ENCODE data around the gene MGST2.
"Not testable (repeated sequence)": the region's sequence is repeated elsewhere in the genome, so short reads cannot be mapped to it uniquely, and the experiment has no call there.

Gene MGST2

GRCh38 chr4:139672732-139673131 lies 7.1 kb downstream of the MGST2 start:
- no peak for DNase-seq

DNA sequence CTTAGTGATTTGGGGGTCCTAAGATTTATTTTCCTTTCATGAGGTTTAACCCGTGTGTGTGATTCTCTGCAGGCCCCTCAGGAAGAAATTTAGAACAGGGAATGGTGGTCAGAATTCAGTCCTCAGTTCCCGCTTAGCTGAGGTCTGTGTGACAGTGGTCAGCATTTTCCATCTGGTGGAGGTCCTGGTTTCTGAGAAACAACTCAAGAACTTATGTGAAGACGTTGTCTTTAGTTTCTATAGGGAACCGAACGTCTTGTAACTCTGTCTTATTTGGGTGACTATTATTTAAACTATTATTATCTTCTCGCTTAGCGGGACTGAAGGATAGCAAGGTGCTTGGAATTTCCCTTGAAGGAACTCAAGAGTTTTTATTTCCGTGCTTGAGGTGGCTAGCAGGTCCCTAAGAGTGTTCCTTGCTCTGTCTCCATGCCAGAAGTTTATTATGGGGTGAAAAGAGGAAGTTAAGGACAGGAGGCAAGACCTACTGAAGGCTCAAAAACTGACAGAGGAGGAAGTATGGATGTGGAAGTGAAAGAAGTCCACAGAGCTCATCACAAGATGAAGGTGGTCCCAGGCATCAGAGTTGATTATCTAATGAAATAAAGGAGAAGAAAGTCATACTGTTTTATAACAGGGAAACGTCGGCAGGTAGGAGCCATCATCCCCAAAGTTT lies 9.4 kb downstream of the MGST2 start:
- no peak for DNase-seq

- DNase-seq = no peak
Measured at GRCh38 chr4:139675651-139676050, 10.0 kb downstream of the MGST2 start.

GRCh38 chr4:139676365-139676764 lies 10.7 kb downstream of the MGST2 start:
- DNase-seq = no peak

GRCh38 chr4:139676913-139677585 lies 11.4 kb downstream of the MGST2 start:
- DNase-seq = no peak

DNA sequence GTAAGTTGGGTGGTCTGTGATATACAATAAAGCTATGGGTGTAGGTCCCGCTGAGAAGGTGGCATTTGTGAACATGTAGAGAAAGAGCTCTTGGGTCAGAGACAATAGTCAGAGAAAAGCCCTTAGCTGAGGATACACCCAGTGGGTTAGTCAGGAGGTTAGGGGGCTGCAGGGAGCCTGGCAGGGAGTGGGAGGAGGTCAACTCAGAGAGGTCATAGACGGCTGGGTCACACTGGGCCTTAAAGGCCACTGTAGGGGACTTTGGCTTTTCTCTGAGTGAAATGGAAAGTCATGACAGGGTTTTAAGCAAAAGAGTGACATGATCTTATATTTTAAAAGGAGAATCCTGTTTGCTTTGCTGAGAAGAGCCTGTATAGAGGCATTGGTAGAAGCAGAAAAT lies 16.7 kb downstream of the MGST2 start:
- no peak for DNase-seq

DNA sequence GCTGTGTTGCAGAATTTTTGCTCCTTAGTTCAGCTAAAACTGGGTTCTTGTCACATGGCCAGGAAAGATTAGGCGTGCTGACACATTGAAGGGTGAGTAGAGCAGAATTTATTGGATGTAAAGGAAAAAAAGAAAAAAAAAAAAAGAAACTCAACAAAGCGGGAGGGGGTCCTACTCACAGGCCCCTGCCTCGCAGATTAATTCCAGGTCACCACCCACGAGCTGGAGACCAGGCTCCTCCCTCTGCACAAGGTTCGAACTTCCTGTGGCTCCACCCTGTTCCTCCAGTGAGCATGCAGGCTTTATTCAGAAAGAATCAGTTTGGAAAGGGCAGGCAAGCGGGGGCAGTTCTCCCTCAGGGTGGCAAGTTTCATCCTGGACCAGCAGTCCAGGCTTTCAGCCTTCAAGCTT lies 17.1 kb downstream of the MGST2 start:
- DNase-seq = no peak

DNA sequence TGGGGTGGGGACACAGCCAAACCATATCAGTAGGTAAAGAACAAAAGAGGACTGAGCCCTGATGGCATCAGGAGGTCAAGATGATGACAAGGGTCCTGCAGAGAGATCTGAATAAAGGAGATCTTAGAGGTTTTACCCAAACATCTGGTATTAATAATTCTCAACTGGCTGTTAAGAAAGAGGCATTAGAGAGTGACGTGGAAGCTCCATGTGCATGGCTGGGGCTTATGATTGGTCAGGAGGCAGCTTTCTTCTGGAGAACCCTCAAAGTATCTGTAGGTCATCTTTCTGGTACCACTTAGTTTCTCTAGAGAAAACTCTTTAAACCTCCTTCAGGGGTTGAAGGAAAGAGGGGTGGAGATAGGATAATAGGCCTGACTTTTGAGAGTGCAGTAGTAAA lies 18.7 kb downstream of the MGST2 start:
- DNase-seq = no peak

DNA sequence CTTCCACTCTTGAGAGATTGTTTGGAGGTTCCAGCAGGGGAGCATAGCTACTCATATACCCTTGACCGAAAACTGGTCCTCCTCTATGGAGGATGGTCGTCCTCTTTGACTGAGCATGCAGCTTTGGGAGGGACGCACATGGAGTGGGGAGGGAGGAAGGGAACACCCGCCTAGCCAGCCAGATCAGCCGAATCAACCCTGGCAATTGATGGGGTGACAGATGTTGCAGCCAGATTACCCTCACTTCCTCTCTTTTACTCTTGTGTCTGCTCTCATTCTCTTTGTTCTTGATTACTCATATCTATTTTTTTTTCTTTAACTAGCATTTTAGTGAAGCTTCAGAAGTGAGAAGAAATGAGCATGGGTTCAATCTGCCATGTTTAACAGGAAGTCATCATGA lies 19.6 kb downstream of the MGST2 start:
- no peak for DNase-seq

GRCh38 chr4:139686130-139686529 lies 20.5 kb downstream of the MGST2 start:
- no peak for DNase-seq

DNA sequence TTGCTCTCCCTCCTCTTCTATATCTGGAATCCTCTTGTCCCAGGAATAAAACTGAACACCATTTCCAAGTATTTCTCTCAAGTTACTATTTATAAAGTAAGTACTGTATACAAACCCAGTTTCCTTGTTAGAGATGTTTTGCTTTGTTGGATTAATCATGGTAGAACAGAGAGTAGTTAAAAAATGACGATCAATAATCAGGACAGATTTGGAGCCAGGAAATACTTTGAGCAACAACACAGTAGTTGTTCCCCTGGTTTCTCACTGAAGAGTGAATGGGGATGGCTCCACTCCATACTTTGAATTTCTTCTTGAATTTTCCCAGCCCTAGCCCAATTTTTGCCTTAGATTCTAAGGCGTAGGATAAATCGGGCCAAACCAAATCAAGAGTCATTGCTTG lies 21.4 kb downstream of the MGST2 start:
- no peak for DNase-seq

DNA sequence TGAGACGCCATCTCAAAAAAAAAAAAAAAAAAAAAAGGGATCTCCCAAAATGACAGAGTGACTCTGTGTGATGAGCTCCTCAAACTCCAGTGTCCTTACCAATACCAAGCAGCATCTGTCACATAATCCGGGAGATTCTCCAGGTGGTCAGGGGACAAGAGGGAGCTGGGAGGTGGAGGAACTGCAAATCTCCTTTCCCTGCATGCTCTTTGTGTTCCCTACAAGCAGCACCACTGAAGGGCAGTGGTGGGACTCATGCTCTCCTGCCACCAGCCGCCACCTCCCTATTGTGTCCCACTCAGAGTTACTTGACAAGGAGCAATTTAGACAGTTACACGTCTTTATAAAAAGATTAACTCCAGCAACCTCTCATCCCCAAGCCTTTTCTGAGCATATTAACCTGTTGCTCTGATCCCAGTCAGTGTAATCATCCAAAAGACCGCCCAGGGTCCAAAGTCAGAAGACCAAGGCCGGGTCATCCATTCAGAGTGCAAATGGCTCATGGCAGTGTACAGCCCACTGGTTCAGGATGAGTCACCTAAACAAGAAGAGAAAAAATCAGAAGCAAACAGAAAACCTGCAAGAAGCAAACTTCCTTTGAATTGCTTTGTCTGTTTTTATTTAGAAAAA lies 23.6 kb downstream of the MGST2 start:
- no peak for DNase-seq

- no peak for DNase-seq
Measured at GRCh38 chr4:139690419-139690818, 24.8 kb downstream of the MGST2 start.

- no peak for DNase-seq
Measured at GRCh38 chr4:139692309-139693012, 26.8 kb downstream of the MGST2 start.

- no peak for DNase-seq
Measured at GRCh38 chr4:139694522-139695107, 29.0 kb downstream of the MGST2 start.

DNA sequence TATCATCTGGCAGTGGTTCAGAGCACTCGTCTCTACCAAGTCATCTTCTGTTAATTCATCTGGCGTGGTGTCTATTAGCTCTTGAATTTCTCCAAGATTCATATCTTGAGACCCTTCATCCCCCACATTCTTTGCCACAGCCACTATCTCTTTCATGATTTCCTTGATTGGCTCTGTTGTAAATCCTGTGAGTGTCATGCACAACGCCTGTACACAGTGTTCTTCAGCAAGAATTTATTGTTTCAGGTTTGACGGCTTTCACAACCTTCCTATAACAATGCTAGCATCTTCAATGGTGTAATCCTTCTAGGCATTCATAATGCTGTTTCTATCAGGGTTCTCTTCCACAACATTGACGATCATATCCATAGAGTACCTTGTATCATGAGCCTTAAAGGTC lies 30.9 kb downstream of the MGST2 start:
- no peak for DNase-seq

GRCh38 chr4:139698167-139698925 lies 32.7 kb downstream of the MGST2 start:
- not testable (repeated sequence) for DNase-seq

GRCh38 chr4:139700568-139700967 lies 34.9 kb downstream of the MGST2 start:
- no peak for DNase-seq

DNA sequence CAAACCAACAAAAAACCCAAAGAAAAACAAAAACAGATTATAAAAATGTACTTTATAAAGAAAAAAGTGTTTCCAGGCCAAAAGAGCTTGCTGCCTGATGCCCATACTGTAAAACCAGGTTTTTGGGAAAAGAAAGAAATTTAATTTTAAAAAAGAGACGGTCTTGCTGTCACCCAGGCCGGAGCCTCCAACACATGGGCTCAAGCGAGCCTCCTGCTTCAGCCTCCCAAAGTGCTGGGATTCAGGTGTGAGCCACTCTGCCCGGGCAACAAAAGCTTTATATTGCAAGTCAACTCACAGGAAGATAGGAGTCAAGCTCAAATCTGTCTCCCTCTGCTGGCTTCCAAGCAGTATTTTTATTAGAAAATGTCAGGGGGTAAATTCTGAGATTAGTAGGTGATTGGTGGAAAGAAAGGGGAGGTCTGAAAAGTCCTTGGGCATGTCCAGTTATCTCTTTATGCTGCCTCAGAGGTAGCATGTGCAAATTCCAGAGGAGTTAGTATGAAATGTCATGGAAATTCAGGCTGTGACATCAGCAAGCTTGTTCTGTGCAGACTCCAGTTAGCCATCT lies 39.4 kb downstream of the MGST2 start:
- DNase-seq = no peak

GRCh38 chr4:139709660-139710059 lies 44.0 kb downstream of the MGST2 start:
- no peak for DNase-seq

DNA sequence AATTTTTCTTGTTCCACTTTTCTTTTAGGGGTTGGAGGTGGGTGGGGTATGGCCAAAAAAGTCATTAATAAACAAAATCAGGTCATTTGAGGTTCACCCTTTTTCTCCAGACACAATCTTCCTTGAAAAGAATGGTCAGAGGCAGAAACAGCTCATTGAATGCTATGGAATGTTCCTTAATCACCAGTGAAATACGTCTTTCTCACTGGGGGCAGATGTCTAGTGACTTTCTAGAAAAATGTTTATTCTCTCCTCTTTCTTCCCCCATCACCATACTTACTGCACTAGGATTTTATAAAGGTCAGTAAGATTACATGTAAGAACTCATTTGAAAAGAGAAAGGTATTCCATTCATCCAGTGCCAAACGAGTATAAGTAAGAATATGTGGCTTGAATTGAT lies 44.5 kb downstream of the MGST2 start:
- DNase-seq = no peak

DNA sequence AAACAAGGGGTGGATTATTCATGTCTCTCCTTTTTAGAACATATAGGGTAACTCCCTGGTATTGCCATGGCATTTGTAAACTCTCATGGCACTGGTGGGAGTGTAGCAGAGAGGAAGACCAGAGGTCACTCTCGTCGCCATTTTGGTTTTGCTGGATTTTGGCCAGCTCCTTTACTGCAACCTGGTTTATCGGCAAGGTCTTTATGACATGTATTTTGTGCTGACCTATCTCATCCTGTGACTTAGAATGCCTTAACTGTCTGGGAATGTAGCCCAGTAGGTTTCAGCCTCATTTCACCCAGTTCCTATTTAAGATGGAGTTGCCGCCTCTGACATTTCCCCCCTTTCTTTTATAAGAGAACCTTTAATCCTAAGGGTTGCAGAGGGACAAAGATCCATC lies 45.8 kb downstream of the MGST2 start:
- DNase-seq = no peak

Data from activated CD4-positive, alpha-beta T cell treated with anti-CD3 and anti-CD28 coated beads, Interleukin-2, amount 50 U/mL, for 4 hours (primary cell).